PC-3 (cell line): Measurements from ENCODE around the gene VPS37B. TPM values are rescaled to one million over a fixed set of nuclear protein-coding genes. Genes with fewer than 3 reads are reported as not detected.

Source experiments
- ATAC-seq: fragments of 200-7000 bp; cut with Tn5 transposase; 2 replicates; pipeline ENCODE4 v1.9.1; 2020; ENCODE audit warnings: mild to moderate bottlenecking, moderate library complexity
- BruUV-seq: library from RNA; stranded (reverse); fragments of 400-500 nt; replicated peaks from 2 replicates; lab custom pipeline; 2021; lab: Mats Ljungman, UMichigan
- CTCF ChIA-PET: fragments of 300-600 bp; sonication (Branson Sonifier 250); formaldehyde crosslinking; loops from one replicate; lab custom pipeline; 2022; ENCODE audit warnings: antibody characterized with exemption; lab: Charles Lee
- POLR2A ChIA-PET: fragments of 300-600 bp; sonication (Branson Sonifier 250); formaldehyde crosslinking; loops from one replicate; lab custom pipeline; 2022; ENCODE audit warnings: antibody characterized with exemption; ENCODE audit not compliant: unreplicated experiment; lab: Charles Lee
- DNase-seq: peaks from one replicate; pipeline ENCODE4 v3.0.0-alpha.2; 2015
- H2AFZ ChIP-seq: fragments of 300-600 bp; sonication (generic); 2 replicates; pipeline ENCODE4 v1.6.0; 2016; ENCODE audit warnings: antibody characterized with exemption, low read length
- H3F3A ChIP-seq: fragments of 300-600 bp; sonication (generic); one replicate; pipeline ENCODE4 v1.6.0; 2017; ENCODE audit warnings: antibody characterized with exemption, low read length, control low read depth, mild to moderate bottlenecking; ENCODE audit not compliant: unreplicated experiment
- H3K27ac ChIP-seq: fragments of 300-600 bp; sonication (generic); 2 replicates; pipeline ENCODE4 v1.5.1; 2016; ENCODE audit warnings: mild to moderate bottlenecking, low read length
- H3K27me3 ChIP-seq: fragments of 300-600 bp; sonication (generic); 2 replicates; pipeline ENCODE4 v1.6.1; 2016; ENCODE audit warnings: low read length, mixed read lengths
- H3K36me3 ChIP-seq: fragments of 300-600 bp; sonication (generic); 2 replicates; pipeline ENCODE4 v1.6.1; 2016; ENCODE audit warnings: low read depth, mixed run types, low read length, mixed read lengths
- H3K4me1 ChIP-seq: fragments of 300-600 bp; sonication (generic); 2 replicates; pipeline ENCODE4 v1.5.1; 2016; ENCODE audit warnings: low read length; ENCODE audit not compliant: insufficient read depth
- H3K4me2 ChIP-seq: fragments of 300-600 bp; sonication (generic); 2 replicates; pipeline ENCODE4 v1.6.0; 2016; ENCODE audit warnings: low read length
- H3K4me3 ChIP-seq: fragments of 300-600 bp; sonication (generic); 2 replicates; pipeline ENCODE4 v1.5.1; 2016; ENCODE audit warnings: mild to moderate bottlenecking, low read length, mixed read lengths
- H3K79me2 ChIP-seq: fragments of 300-600 bp; sonication (generic); 2 replicates; pipeline ENCODE4 v1.6.1; 2017; ENCODE audit warnings: low read length, mixed read lengths
- H3K9ac ChIP-seq: fragments of 300-600 bp; sonication (generic); 2 replicates; pipeline ENCODE4 v1.6.0; 2016; ENCODE audit warnings: mild to moderate bottlenecking, low read length
- H3K9me2 ChIP-seq: fragments of 300-600 bp; sonication (generic); replicated peaks from 2 replicates; pipeline ENCODE4 v1.6.1; 2016; ENCODE audit warnings: mixed run types, low read length, mixed read lengths
- H3K9me3 ChIP-seq: fragments of 300-600 bp; sonication (generic); 2 replicates; pipeline ENCODE4 v1.6.1; 2016; ENCODE audit warnings: low read length, mixed read lengths
- H4K20me1 ChIP-seq: fragments of 300-600 bp; sonication (generic); 2 replicates; pipeline ENCODE4 v1.6.1; 2016; ENCODE audit warnings: low read length, mixed read lengths
- EZH2 ChIP-seq: fragments of 300-600 bp; sonication (generic); IDR thresholded peaks from one replicate; pipeline ENCODE4 v1.6.1; 2017; ENCODE audit warnings: antibody characterized with exemption, mild to moderate bottlenecking, low read length; ENCODE audit not compliant: unreplicated experiment
- EZH2phosphoT487 ChIP-seq: fragments of 300-600 bp; sonication (generic); IDR thresholded peaks from 2 replicates; pipeline ENCODE4 v1.6.1; 2018; ENCODE audit warnings: mild to moderate bottlenecking, antibody characterized with exemption, low read length, borderline replicate concordance
- intact Hi-C: fragments of 100-400 bp; cut with micrococcal nuclease; formaldehyde crosslinking; loops from 2 replicates; pipeline ENCODE4 v1.9.0; 2023
- total RNA-seq: library from RNA; depleted of rRNA; stranded (reverse); fragments of >200 nt; gene quantifications from 2 replicates; pipeline ENCODE4 v1.2.3, GENCODE V29; 2014
- TF ChIP-seq, protein P1 (sequence below): fragments of 300-600 bp; sonication (generic); conservative IDR thresholded peaks from 2 replicates; pipeline ENCODE4 v1.5.1; 2017; ENCODE audit warnings: antibody characterized with exemption, low read depth, mild to moderate bottlenecking, low read length

The VPS37B gene
- total RNA-seq, 1 experiment from 2014 or later: 74.3 TPM

DNA sequence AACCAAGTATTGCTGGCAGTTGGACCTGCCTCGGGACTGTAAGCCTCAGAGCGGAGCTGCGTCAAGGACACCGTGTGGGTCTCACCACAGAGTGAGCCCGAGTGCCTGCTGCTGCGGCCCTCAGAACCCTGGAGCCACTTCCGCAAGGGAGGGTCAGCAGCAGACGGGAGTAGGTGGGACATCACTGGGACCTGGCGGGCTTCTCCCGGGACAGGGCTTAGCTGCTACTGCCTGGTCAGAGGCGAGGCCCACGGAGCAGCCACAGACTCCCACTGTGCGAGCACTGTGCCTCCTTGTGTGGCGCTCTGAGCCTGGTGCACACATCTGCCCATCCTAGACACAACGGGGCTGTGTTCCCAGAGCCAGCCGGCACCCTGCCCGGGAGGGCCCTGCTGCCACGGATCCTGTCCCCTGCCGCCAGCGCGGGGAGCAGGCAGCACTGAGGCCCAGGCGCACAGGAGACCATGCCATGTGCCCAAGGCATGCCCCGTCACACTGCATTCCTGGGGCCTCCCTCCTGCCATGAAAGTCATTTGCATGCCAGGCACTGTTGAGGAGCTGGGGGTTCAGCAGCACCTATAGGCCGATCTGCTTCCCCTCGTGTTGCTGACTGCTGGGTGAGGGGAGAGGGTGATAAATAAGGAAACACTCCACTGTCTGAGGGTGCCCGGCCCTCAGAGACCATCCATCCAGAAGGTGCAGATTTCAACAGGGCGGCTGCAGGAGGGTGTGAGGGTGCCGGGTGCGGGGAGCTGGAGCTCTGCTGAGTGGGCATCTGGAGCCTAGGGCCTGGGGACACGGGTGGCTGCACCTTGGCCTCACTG is 50.7 kb downstream of the VPS37B start:
- Histone ChIP-seq H3K4me3 (no peak overlapping the region), H3K27me3 (no peaks in the 10 kb centered on the region), H3K9me2 (no peaks in the 10 kb centered on the region), H3K9me3 (no peaks in the 10 kb centered on the region), H2AFZ (no peak overlapping the region), H3K4me1 (peaks cover 22% of the 10 kb centered on the region), H3K27ac (no peak overlapping the region), H3K36me3 (no peaks in the 10 kb centered on the region), H4K20me1 (no peaks in the 10 kb centered on the region), H3K79me2 (peaks cover 27% of the 10 kb centered on the region), H3K4me2 (no peak overlapping the region), H3K9ac (no peak overlapping the region), H3F3A (peaks cover 7% of the 10 kb centered on the region)
- TF ChIP-seq EZH2phosphoT487: no peak
- TF ChIP-seq, protein P1, sequence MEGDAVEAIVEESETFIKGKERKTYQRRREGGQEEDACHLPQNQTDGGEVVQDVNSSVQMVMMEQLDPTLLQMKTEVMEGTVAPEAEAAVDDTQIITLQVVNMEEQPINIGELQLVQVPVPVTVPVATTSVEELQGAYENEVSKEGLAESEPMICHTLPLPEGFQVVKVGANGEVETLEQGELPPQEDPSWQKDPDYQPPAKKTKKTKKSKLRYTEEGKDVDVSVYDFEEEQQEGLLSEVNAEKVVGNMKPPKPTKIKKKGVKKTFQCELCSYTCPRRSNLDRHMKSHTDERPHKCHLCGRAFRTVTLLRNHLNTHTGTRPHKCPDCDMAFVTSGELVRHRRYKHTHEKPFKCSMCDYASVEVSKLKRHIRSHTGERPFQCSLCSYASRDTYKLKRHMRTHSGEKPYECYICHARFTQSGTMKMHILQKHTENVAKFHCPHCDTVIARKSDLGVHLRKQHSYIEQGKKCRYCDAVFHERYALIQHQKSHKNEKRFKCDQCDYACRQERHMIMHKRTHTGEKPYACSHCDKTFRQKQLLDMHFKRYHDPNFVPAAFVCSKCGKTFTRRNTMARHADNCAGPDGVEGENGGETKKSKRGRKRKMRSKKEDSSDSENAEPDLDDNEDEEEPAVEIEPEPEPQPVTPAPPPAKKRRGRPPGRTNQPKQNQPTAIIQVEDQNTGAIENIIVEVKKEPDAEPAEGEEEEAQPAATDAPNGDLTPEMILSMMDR: no peak
- no peak for TF ChIP-seq EZH2
- CTCF ChIA-PET: no interaction called here
- DNase-seq: no peak
- no TSS peak for BruUV-seq
- intact Hi-C loops: no loop called here
- POLR2A ChIA-PET: no interaction called here
- ATAC-seq: no peak

DNA sequence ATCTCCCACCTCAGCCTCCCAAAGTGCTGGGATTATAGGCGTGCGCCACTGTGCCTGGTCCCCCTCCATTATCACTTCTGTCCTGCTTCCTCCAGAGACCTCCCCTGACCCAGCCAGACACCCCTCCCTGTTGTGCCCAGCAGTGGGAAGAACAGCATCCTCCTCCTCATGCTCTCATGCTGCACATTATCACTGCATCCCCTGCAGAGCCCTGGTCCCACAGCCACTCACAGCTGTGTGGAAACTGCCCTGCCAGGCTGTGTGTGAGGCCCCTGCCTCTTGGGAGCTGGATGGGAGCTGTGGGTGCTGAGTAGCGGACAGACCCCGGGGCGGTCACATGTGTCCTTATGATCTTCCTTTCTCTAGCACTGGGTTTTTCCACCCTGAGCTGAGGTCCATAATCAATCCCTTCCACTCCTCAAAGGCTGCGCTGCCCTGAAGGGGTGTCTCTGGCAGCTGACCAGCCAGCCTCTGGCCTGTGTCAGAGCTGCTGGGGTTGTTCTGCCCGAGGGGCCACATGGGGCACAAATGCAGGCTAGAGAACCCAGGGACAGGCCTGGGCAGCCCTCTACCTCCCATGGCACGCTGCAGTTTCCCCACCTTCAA is 51.5 kb downstream of the VPS37B start:
- Histone ChIP-seq H3F3A (peaks cover 7% of the 10 kb centered on the region), H3K27me3 (no peaks in the 10 kb centered on the region), H3K27ac (no peak overlapping the region), H3K36me3 (0 out of 2 replicates have a peak, but pooled peaks cover 3% of the 10 kb centered on the region), H2AFZ (no peak overlapping the region), H3K4me3 (no peak overlapping the region), H3K9ac (no peak overlapping the region), H3K9me3 (no peaks in the 10 kb centered on the region), H3K79me2 (peaks cover 35% of the 10 kb centered on the region), H3K4me1 (peaks cover 30% of the 10 kb centered on the region), H3K9me2 (no peaks in the 10 kb centered on the region), H3K4me2 (no peak overlapping the region), H4K20me1 (no peaks in the 10 kb centered on the region)
- POLR2A ChIA-PET: no interaction called here
- no peak for DNase-seq
- CTCF ChIA-PET: no interaction called here
- ATAC-seq: no peak
- intact Hi-C loops: no loop called here
- no peak for TF ChIP-seq EZH2
- TF ChIP-seq, protein P1: no peak
- no peak for TF ChIP-seq EZH2phosphoT487
- BruUV-seq: no TSS peak

DNA sequence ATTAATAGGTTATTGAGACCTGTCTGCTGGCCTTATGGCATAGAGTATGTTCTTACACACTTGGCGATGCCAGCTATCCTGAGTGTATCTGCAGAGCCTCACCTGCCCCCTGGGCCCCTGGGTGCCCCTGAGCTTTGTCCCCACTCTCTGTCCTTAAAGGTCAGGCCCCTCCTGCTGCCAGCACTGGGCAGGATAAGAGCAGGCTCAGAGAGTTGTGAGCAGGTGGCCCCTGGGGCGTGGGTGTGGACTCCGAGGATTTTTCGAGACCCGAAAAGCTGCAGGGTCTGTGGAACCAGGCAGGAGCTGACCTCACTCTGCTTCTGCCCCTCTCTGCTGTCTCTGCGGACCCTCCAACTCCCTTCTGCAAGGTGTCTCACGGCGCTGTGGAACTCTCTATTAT is 52.5 kb downstream of the VPS37B start:
- CTCF ChIA-PET: no interaction called here

More for the DNA sequence above, 52.5 kb downstream of the VPS37B start:
- peaks cover 30% of the 10 kb centered on the region for H3K4me1 ChIP-seq
- peaks cover 7% of the 10 kb centered on the region for H3F3A ChIP-seq
- DNase-seq (no peak), ATAC-seq (no peak)
- no peaks in the 10 kb centered on the region for H3K9me2 ChIP-seq
- no peak overlapping the region for H3K9ac ChIP-seq
- H3K27me3 ChIP-seq: no peaks in the 10 kb centered on the region
- H3K9me3 ChIP-seq: no peaks in the 10 kb centered on the region
- intact Hi-C loops: no loop called here
- H3K27ac ChIP-seq: no peak overlapping the region
- H2AFZ ChIP-seq: no peak overlapping the region
- TF ChIP-seq EZH2phosphoT487: no peak
- TF ChIP-seq EZH2: no peak
- TF ChIP-seq, protein P1: no peak
- no peak overlapping the region for H3K4me2 ChIP-seq
- H4K20me1 ChIP-seq: no peaks in the 10 kb centered on the region
- BruUV-seq: no TSS peak
- peaks cover 45% of the 10 kb centered on the region for H3K79me2 ChIP-seq
- no peak overlapping the region for H3K4me3 ChIP-seq
- H3K36me3 ChIP-seq: 0 out of 2 replicates have a peak, but pooled peaks cover 3% of the 10 kb centered on the region
- POLR2A ChIA-PET: no interaction called here
